SU-DHL-6 (cell line): ENCODE data around the gene TRIP10.

Experiments used
- H2AFZ ChIP-seq: fragments of 200-600 bp; sonication (generic); 2 replicates; pipeline ENCODE4 v1.6.1; 2014; ENCODE audit warnings: low read depth, mild to moderate bottlenecking, moderate library complexity, mixed read lengths, antibody characterized with exemption, low read length; ENCODE audit not compliant: severe bottlenecking
- H3F3A ChIP-seq: fragments of 200-600 bp; shearing (Covaris generic); 2 replicates; pipeline ENCODE4 v1.6.0; 2016; ENCODE audit warnings: antibody characterized with exemption, mild to moderate bottlenecking; ENCODE audit not compliant: insufficient read depth
- H3K27ac ChIP-seq: fragments of 200-600 bp; sonication (generic); 2 replicates; pipeline ENCODE4 v1.5.1; 2016; ENCODE audit warnings: low read depth, mild to moderate bottlenecking, low read length, moderate library complexity, mixed read lengths
- H3K27me3 ChIP-seq: fragments of 200-600 bp; sonication (generic), shearing (Covaris generic); 2 replicates; pipeline ENCODE4 v1.6.0; 2014; ENCODE audit warnings: mild to moderate bottlenecking, low read length
- H3K36me3 ChIP-seq: fragments of 200-600 bp; sonication (generic); 2 replicates; pipeline ENCODE4 v1.6.1; 2014; ENCODE audit warnings: mild to moderate bottlenecking, low read length, mixed read lengths
- H3K4me2 ChIP-seq: fragments of 300-600, 200-600 bp; shearing (Covaris generic), sonication (generic); 2 replicates; pipeline ENCODE4 v1.6.0; 2014; ENCODE audit warnings: low read length, low read depth, mild to moderate bottlenecking; ENCODE audit not compliant: poor library complexity, severe bottlenecking
- H3K4me3 ChIP-seq: fragments of 200-600 bp; sonication (generic); 2 replicates; pipeline ENCODE4 v1.5.1; 2014; ENCODE audit warnings: antibody characterized with exemption, low read length, mild to moderate bottlenecking, mixed read lengths; ENCODE audit not compliant: insufficient read depth, poor library complexity, severe bottlenecking
- H3K79me2 ChIP-seq: fragments of 200-600 bp; sonication (generic); 2 replicates; pipeline ENCODE4 v1.6.1; 2014; ENCODE audit warnings: mild to moderate bottlenecking, low read length, moderate library complexity; ENCODE audit not compliant: insufficient read depth
- H3K9ac ChIP-seq: fragments of 200-600 bp; sonication (generic); 2 replicates; pipeline ENCODE4 v1.7.0; 2014; ENCODE audit warnings: mild to moderate bottlenecking, low read length
- H3K9me2 ChIP-seq: fragments of 200-600 bp; sonication (generic); replicated peaks from 2 replicates; pipeline ENCODE4 v1.6.1; 2014; ENCODE audit warnings: low read length; ENCODE audit not compliant: insufficient read depth
- H3K9me3 ChIP-seq: fragments of 200-600 bp; sonication (generic); 2 replicates; pipeline ENCODE4 v1.6.1; 2014; ENCODE audit warnings: low read length, mixed read lengths; ENCODE audit not compliant: insufficient read depth
- H4K20me1 ChIP-seq: fragments of 200-600 bp; sonication (generic); 2 replicates; pipeline ENCODE4 v1.6.1; 2014; ENCODE audit warnings: low read depth, mild to moderate bottlenecking, antibody characterized with exemption, low read length, moderate library complexity, mixed read lengths
- CTCF ChIP-seq: fragments of 200-600 bp; sonication (generic); IDR thresholded peaks from one replicate; pipeline ENCODE4 v1.5.1; 2017; ENCODE audit warnings: antibody characterized with exemption, mild to moderate bottlenecking, low read length, moderate library complexity; ENCODE audit not compliant: insufficient read depth, poor library complexity, severe bottlenecking
- EZH2phosphoT487 ChIP-seq: fragments of 200-600 bp; sonication (generic), shearing (Covaris generic); conservative IDR thresholded peaks from 2 replicates; pipeline ENCODE4 v1.6.1; 2018; ENCODE audit warnings: mild to moderate bottlenecking, antibody characterized with exemption, low read length, moderate library complexity, mixed read lengths

Gene TRIP10

GRCh38 chr19:6717036-6717435 is 22.4 kb upstream of the TRIP10 start:
- Histone ChIP-seq H3K36me3 (no peaks in the 10 kb centered on the region), H3K27ac (no peak overlapping the region), H3K27me3 (no peaks in the 10 kb centered on the region), H3K9me3 (no peaks in the 10 kb centered on the region), H3F3A (0 out of 2 replicates have a peak, but pooled peaks cover 4% of the 10 kb centered on the region), H3K79me2 (no peaks in the 10 kb centered on the region), H4K20me1 (no peaks in the 10 kb centered on the region), H2AFZ (no peak overlapping the region), H3K4me2 (no peak overlapping the region), H3K9me2 (no peaks in the 10 kb centered on the region), H3K9ac (no peak overlapping the region), H3K4me3 (no peak overlapping the region)
- TF ChIP-seq EZH2phosphoT487 (no peak), CTCF (no peak)

GRCh38 chr19:6717441-6717971 is 22.0 kb upstream of the TRIP10 start:
- Histone ChIP-seq H4K20me1 (no peaks in the 10 kb centered on the region), H3K36me3 (no peaks in the 10 kb centered on the region), H3K79me2 (no peaks in the 10 kb centered on the region), H3K9me2 (no peaks in the 10 kb centered on the region), H2AFZ (no peak overlapping the region), H3K4me2 (no peak overlapping the region), H3K27ac (no peak overlapping the region), H3K4me3 (no peak overlapping the region), H3F3A (0 out of 2 replicates have a peak, but pooled peaks cover 4% of the 10 kb centered on the region), H3K9me3 (no peaks in the 10 kb centered on the region), H3K27me3 (no peaks in the 10 kb centered on the region), H3K9ac (no peak overlapping the region)
- TF ChIP-seq EZH2phosphoT487: no peak
- TF ChIP-seq CTCF: no peak

GRCh38 chr19:6718111-6718740 is 21.3 kb upstream of the TRIP10 start:
- TF ChIP-seq CTCF (no peak), EZH2phosphoT487 (no peak)
- H3K9me2 ChIP-seq: no peaks in the 10 kb centered on the region
- H4K20me1 ChIP-seq: no peaks in the 10 kb centered on the region
- H3F3A ChIP-seq: 0 out of 2 replicates have a peak, but pooled peaks cover 4% of the 10 kb centered on the region
- H3K79me2 ChIP-seq: no peaks in the 10 kb centered on the region
- H3K9ac ChIP-seq: no peak overlapping the region
- H2AFZ ChIP-seq: no peak overlapping the region
- no peak overlapping the region for H3K27ac ChIP-seq
- H3K4me2 ChIP-seq: no peak overlapping the region
- no peak overlapping the region for H3K4me3 ChIP-seq
- H3K36me3 ChIP-seq: no peaks in the 10 kb centered on the region
- no peaks in the 10 kb centered on the region for H3K9me3 ChIP-seq
- H3K27me3 ChIP-seq: no peaks in the 10 kb centered on the region
